ENCODE measurements around the gene NR6A1.

DNA sequence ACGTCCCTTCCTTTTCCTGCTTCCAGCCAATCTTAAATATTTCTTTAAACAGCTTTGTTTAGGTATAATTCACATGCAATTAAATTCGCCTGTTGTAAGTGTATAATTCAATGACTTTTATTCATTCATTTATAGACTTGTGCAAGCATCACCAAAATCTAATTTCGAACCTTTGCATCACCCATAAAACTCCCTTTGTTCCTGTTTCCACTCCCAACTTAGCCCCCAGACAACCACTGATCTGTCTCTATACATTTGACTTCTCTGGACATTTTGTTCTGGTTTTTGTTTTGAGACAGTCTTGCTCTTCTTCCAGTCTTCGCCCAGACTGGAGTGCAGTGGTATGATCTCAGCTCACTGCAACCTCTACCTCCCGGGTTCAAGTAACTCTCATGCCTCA, 71.5 kb downstream of the NR6A1 start:
- TF ChIP-seq, protein P1, sequence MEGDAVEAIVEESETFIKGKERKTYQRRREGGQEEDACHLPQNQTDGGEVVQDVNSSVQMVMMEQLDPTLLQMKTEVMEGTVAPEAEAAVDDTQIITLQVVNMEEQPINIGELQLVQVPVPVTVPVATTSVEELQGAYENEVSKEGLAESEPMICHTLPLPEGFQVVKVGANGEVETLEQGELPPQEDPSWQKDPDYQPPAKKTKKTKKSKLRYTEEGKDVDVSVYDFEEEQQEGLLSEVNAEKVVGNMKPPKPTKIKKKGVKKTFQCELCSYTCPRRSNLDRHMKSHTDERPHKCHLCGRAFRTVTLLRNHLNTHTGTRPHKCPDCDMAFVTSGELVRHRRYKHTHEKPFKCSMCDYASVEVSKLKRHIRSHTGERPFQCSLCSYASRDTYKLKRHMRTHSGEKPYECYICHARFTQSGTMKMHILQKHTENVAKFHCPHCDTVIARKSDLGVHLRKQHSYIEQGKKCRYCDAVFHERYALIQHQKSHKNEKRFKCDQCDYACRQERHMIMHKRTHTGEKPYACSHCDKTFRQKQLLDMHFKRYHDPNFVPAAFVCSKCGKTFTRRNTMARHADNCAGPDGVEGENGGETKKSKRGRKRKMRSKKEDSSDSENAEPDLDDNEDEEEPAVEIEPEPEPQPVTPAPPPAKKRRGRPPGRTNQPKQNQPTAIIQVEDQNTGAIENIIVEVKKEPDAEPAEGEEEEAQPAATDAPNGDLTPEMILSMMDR (IDR thresholded peaks at IDR 0.05) = no peak
- TF ChIP-seq, protein P2, sequence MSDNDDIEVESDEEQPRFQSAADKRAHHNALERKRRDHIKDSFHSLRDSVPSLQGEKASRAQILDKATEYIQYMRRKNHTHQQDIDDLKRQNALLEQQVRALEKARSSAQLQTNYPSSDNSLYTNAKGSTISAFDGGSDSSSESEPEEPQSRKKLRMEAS (IDR thresholded peaks at IDR 0.05) = no peak
- TF ChIP-seq RNF2 (IDR thresholded peaks at IDR 0.05; ENCODE audit: borderline replicate concordance, low read depth) = no peak
- TF ChIP-seq RAD21 (conservative IDR thresholded peaks at IDR 0.05 in 1 of 2, IDR thresholded peaks at IDR 0.05 in 1 of 2) = no peak
- TF ChIP-seq NR3C1 (IDR thresholded peaks at IDR 0.05) = no peak
- no peak for TF ChIP-seq SREBF2 (IDR thresholded peaks at IDR 0.05)
- no peak for TF ChIP-seq RFX5 (IDR thresholded peaks at IDR 0.05)
- TF ChIP-seq EHMT2 (IDR thresholded peaks at IDR 0.05; ENCODE audit: low read depth) = no peak
- TF ChIP-seq ESRRA (IDR thresholded peaks at IDR 0.05; ENCODE audit: borderline replicate concordance, low read length) = no peak
- TF ChIP-seq POLR2A (IDR thresholded peaks at IDR 0.05; ENCODE audit: low read length) = no peak
- TF ChIP-seq, protein P3, sequence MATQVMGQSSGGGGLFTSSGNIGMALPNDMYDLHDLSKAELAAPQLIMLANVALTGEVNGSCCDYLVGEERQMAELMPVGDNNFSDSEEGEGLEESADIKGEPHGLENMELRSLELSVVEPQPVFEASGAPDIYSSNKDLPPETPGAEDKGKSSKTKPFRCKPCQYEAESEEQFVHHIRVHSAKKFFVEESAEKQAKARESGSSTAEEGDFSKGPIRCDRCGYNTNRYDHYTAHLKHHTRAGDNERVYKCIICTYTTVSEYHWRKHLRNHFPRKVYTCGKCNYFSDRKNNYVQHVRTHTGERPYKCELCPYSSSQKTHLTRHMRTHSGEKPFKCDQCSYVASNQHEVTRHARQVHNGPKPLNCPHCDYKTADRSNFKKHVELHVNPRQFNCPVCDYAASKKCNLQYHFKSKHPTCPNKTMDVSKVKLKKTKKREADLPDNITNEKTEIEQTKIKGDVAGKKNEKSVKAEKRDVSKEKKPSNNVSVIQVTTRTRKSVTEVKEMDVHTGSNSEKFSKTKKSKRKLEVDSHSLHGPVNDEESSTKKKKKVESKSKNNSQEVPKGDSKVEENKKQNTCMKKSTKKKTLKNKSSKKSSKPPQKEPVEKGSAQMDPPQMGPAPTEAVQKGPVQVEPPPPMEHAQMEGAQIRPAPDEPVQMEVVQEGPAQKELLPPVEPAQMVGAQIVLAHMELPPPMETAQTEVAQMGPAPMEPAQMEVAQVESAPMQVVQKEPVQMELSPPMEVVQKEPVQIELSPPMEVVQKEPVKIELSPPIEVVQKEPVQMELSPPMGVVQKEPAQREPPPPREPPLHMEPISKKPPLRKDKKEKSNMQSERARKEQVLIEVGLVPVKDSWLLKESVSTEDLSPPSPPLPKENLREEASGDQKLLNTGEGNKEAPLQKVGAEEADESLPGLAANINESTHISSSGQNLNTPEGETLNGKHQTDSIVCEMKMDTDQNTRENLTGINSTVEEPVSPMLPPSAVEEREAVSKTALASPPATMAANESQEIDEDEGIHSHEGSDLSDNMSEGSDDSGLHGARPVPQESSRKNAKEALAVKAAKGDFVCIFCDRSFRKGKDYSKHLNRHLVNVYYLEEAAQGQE (IDR thresholded peaks at IDR 0.05) = no peak
- no peak for TF ChIP-seq NFE2L2 (conservative IDR thresholded peaks at IDR 0.05; ENCODE audit: low read length)
- TF ChIP-seq KDM5A (IDR thresholded peaks at IDR 0.05) = no peak
- TF ChIP-seq HDAC2 (IDR thresholded peaks at IDR 0.05) = no peak

Measured in A549 (cell line).